HG02938 (cell line): ENCODE measurements around the gene GALNT7.
"Not testable (repeated sequence)": the region's sequence is repeated elsewhere in the genome, so short reads cannot be mapped to it uniquely, and the experiment has no call there.

Source experiments
- ATAC-seq: cut with Tn5 transposase; IDR thresholded peaks from one replicate; pipeline ENCODE4 v1.9.1; 2021; ENCODE audit warnings: mild to moderate bottlenecking, moderate library complexity; ENCODE audit not compliant: unreplicated experiment

The GALNT7 gene

GRCh38 chr4:173165706-173166105 lies 2.9 kb upstream of the GALNT7 start:
- no peak for ATAC-seq

- ATAC-seq = no peak
Measured at GRCh38 chr4:173166491-173166890, 2.1 kb upstream of the GALNT7 start.

- ATAC-seq = peak; percentile 5
Measured at GRCh38 chr4:173167758-173168395, 734 bp upstream of the GALNT7 start.

- ATAC-seq = no peak
Measured at GRCh38 chr4:173169178-173169427, 492 bp downstream of the GALNT7 start.

GRCh38 chr4:173169428-173170181 lies 994 bp downstream of the GALNT7 start:
- peak; percentile 63 for ATAC-seq

- no peak for ATAC-seq
Measured at GRCh38 chr4:173170182-173170778, 1.7 kb downstream of the GALNT7 start.

- no peak for ATAC-seq
Measured at GRCh38 chr4:173171098-173171497, 2.5 kb downstream of the GALNT7 start.

- no peak for ATAC-seq
Measured at GRCh38 chr4:173171987-173172386, 3.4 kb downstream of the GALNT7 start.

- ATAC-seq = no peak
Measured at GRCh38 chr4:173174184-173174583, 5.6 kb downstream of the GALNT7 start.

GRCh38 chr4:173174594-173175012 lies 6.0 kb downstream of the GALNT7 start:
- no peak for ATAC-seq

GRCh38 chr4:173176010-173176409 lies 7.4 kb downstream of the GALNT7 start:
- no peak for ATAC-seq

- no peak for ATAC-seq
Measured at GRCh38 chr4:173177232-173177631, 8.6 kb downstream of the GALNT7 start.

- no peak for ATAC-seq
Measured at GRCh38 chr4:173178144-173178543, 9.5 kb downstream of the GALNT7 start.

- peak; percentile 81 for ATAC-seq
Measured at GRCh38 chr4:173181848-173182247, 13.2 kb downstream of the GALNT7 start.

GRCh38 chr4:173182403-173182802 lies 13.8 kb downstream of the GALNT7 start:
- no peak for ATAC-seq

GRCh38 chr4:173183659-173184247 lies 15.1 kb downstream of the GALNT7 start:
- ATAC-seq = not testable (repeated sequence)

GRCh38 chr4:173185847-173186510 lies 17.4 kb downstream of the GALNT7 start:
- ATAC-seq = no peak

- ATAC-seq = no peak
Measured at GRCh38 chr4:173187732-173188131, 19.1 kb downstream of the GALNT7 start.

GRCh38 chr4:173188648-173189047 lies 20.0 kb downstream of the GALNT7 start:
- no peak for ATAC-seq

GRCh38 chr4:173189117-173189693 lies 20.6 kb downstream of the GALNT7 start:
- ATAC-seq = no peak

GRCh38 chr4:173191623-173192041 lies 23.0 kb downstream of the GALNT7 start:
- no peak for ATAC-seq
